GM13977 (cell line): ENCODE results near the gene CYGB.

Experiments
- DNase-seq: peaks from one replicate; pipeline ENCODE4 v3.0.0; 2012; ENCODE audit warnings: low spot score
- in situ Hi-C: fragments of 300-500 bp; cut with MboI; formaldehyde crosslinking; loops from one replicate; pipeline ENCODE4 v1.12.0; 2022; ENCODE audit warnings: low sequenced_read_pairs, low pct_unique_long_range_greater_than_20kb, mixed read lengths, inconsistent platforms; ENCODE audit not compliant: unreplicated experiment
- TF ChIP-seq, protein P1 (sequence below): IDR thresholded peaks from 2 replicates; pipeline ENCODE4 v1.5.1; 2012; ENCODE audit warnings: mild to moderate bottlenecking, control low read depth; ENCODE audit not compliant: insufficient read depth; ENCODE audit errors: extremely low read depth, missing control alignments

The CYGB gene

DNA sequence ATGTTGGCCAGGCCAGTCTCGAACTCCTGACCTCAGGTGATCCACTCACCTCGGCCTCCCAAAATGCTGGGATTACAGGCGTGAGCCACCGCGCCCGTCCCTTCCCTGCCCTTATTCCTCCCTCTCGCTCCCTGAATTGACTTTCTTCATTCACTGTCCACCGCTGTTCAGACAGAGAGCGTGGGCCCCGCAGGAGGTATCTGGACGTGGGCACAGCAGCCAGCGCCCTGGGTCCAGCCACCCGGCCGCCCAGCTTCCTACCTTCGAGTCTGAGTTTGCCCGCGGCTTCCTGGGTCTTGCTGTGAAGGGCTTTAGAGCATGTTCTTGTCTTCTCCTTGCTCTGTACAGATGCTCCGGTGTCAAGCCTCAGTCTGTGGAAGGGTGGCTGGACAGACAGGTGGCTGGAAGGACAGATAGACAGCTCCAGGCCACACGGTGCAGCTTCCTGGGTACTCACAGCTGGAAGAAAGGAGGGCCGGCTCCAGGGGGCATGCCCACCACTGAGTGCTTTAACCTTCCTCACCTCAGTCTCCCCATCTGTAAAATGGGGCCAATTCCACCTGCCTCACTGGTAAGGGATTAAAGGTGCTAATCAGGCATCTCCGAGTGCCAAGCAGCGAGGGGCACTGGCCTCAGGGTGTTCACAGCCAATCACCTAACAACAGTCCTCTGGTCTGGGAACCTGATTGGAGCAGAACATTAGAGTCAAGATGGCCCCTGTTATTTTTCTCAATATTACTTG lies 49.9 kb downstream of the CYGB start:
- in situ Hi-C loops, result no loop called here

DNA sequence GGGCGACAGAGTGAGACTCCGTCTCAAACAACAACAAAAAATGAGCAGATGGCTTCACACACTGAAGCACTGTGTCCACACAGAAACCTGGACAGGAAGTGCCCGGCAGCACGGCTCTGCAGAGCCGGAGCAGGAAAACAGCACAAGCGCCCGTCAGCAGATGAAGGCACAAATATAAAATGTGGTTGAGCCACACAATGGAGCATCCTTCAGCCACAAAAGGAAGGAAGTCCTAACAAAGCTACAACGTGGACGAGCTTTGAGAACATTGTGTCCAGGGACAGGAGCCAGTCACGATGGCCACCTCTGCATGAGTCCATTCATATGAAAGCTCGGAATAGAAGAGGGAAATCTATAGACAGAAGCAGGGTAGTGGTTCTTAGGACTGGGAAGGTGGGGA lies 51.9 kb downstream of the CYGB start:
- in situ Hi-C loops, result no loop called here
- DNase-seq, result no peak

More for the DNA sequence above, 49.9 kb downstream of the CYGB start:
- TF ChIP-seq, protein P1, sequence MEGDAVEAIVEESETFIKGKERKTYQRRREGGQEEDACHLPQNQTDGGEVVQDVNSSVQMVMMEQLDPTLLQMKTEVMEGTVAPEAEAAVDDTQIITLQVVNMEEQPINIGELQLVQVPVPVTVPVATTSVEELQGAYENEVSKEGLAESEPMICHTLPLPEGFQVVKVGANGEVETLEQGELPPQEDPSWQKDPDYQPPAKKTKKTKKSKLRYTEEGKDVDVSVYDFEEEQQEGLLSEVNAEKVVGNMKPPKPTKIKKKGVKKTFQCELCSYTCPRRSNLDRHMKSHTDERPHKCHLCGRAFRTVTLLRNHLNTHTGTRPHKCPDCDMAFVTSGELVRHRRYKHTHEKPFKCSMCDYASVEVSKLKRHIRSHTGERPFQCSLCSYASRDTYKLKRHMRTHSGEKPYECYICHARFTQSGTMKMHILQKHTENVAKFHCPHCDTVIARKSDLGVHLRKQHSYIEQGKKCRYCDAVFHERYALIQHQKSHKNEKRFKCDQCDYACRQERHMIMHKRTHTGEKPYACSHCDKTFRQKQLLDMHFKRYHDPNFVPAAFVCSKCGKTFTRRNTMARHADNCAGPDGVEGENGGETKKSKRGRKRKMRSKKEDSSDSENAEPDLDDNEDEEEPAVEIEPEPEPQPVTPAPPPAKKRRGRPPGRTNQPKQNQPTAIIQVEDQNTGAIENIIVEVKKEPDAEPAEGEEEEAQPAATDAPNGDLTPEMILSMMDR, result no peak
- no peak for DNase-seq

DNA sequence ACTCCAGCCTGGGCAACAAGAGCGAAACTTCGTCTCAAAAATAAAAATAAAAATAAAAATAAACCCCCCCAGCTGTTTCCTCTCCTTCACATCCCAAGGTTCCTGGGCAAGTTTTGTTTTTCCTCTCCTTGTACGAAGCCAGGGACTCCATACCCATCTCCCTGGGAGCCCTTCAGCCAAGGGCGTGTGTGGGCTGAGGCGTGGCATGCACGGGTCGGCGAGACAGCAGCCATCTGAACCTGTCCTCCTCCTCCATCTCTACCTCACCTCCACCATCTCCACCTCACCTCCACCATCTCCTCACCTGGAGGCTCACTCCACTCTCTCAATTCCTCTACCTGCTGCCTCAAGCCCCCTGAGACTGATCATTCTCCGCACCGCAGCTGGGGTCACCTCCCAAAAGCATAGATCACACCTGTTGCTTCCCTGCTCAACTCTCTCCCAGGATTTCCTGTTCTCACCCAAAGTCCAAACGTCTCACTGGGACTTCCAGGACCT lies 53.2 kb downstream of the CYGB start:
- in situ Hi-C loops, result no loop called here
- TF ChIP-seq, protein P1, result no peak

More for the DNA sequence above, 51.9 kb downstream of the CYGB start:
- TF ChIP-seq, protein P1, result no peak

DNA sequence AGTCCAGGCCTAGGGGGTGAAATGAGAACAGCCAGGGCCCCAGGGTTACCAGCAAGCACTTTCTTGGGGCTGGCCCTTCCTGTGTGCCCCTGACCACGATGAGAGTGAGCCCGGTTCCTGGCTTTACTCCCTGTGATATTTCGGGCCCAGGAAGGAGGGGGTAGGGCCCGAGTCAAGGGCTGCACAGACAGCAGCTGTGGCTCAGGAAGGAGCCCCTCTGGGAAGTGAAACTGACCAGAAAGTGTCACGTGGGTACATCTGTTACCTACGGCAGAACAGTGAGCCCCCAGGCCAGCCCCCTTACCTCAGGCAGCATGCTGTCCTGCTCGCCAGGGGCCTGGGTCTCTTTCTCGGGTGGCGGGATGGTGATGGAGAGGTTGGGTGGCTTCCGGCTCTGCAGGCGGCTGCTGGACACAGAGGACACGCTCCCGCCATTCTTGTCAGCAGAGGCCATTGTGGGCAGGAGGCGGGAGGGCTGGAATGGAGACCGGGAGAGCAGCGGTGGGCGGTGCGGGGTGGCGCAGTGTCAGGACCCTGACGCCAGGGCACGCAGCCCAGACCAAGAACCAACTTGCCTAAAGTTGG lies 56.3 kb downstream of the CYGB start:
- TF ChIP-seq, protein P1, result no peak
- in situ Hi-C loops, result no loop called here
- DNase-seq, result peak; percentile 80

More for the DNA sequence above, 53.2 kb downstream of the CYGB start:
- DNase-seq, result no peak

DNA sequence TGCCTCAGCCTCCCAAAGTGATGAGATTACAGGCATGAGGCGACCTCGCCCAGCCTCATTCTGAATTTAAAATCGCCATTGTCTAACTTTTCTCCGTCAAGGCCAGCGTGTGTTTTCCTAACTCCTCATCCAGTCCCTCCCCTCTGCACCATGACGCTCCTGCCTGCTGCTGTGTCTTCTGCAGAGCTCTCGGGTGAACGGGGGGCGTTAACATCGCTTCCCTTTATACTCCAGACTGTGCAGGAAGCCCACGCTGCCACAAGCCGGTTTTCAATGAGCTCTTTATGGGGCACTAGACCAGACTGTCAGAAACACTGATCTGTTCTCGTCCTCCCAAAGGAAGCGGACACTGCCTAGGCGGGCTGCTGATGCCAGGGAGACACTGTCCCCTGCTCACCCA lies 56.9 kb downstream of the CYGB start:
- in situ Hi-C loops, result no loop called here
- DNase-seq, result no peak

DNA sequence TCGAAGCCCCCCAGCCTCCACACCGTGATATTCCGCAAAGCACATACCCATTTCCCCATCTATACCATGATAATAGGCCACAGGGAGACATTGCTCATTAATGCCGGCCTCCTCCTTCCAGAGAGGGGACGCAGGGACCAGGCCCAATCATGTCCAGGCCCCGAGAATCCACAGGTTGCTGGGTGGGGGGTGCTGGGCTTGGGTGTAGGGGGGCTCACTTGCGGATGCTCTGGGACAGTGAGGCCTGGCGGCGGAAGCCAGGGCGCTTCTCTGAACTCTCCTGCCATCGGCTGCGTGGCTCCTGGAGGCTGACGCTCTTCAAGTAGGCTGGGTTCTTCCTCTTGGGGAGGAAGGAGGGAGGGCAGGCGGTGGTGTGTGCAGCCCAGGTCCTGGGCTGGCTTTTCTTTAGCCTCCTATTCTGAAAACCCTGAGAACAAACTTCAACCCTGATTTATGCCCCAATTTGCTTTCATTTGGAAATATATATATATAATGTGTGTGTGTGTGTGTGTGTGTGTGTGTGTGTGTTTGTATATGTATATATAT lies 57.9 kb downstream of the CYGB start:
- DNase-seq, result no peak
- TF ChIP-seq, protein P1, result no peak
- in situ Hi-C loops, result no loop called here

More for the DNA sequence above, 56.9 kb downstream of the CYGB start:
- TF ChIP-seq, protein P1, result no peak
